Measurements from ENCODE around the gene ZNF668. TPM values are rescaled to one million over a fixed set of nuclear protein-coding genes. Genes with fewer than 3 reads are reported as not detected.
A peak's percentile ranks its signal among the peaks of the same experiment; 100 is the strongest.

The ZNF668 gene
- total and polyA plus RNA-seq, 2 of the 4 experiments (the other 2 are of a cell fraction): 4.5 to 11.6 TPM

GRCh38 chr16:31111881-31112466 lies 37.9 kb upstream of the ZNF668 start:
- Histone ChIP-seq H2AK5ac (ENCODE audit: low read depth, low read length) (no peak overlapping the region), H3K4me2 (ENCODE audit: low read depth, low read length) (no peak overlapping the region), H3K9ac (ENCODE audit: low read depth, low read length) (no peak overlapping the region), H3K4me1 (ENCODE audit: control insufficient read depth, insufficient read depth, low read length) (peaks cover 2% of the 10 kb centered on the region; the same call in 1 of the 2 replicates), H2BK20ac (ENCODE audit: low read depth, low read length) (no peak overlapping the region), H2AK9ac (replicated peaks; ENCODE audit: low read depth, low read length, poor library complexity) (no peak overlapping the region), H3K23ac (ENCODE audit: low read depth, low read length) (no peak overlapping the region), H4K8ac (ENCODE audit: low read depth in 2 of 2, low read length in 2 of 2) (no peak overlapping the region), H2AFZ (replicated peaks; ENCODE audit: low read length, poor library complexity) (no peak overlapping the region), H4K91ac (ENCODE audit: insufficient read depth, low read depth, low read length) (no peak overlapping the region), H3K79me1 (ENCODE audit: low read depth in 1 of 2, low read length in 2 of 2) (peaks cover 22 to 50% of the 10 kb centered on the region in 2 experiments), H3K56ac (ENCODE audit: extremely low read depth, insufficient read depth, low read length) (no peak overlapping the region), H3K4ac (ENCODE audit: low read depth, low read length) (no peak overlapping the region), H3K4me3 (ENCODE audit: insufficient read depth, low read depth, low read length) (no peak overlapping the region), H4K20me1 (ENCODE audit: insufficient read depth, low read length) (no peaks in the 10 kb centered on the region; the same call in 1 of the 2 replicates), H3K27ac (ENCODE audit: insufficient read depth, low read length) (no peak overlapping the region), H4K5ac (ENCODE audit: low read depth, low read length) (no peak overlapping the region), H3K9me1 (ENCODE audit: insufficient read depth, low read length) (peaks cover 11% of the 10 kb centered on the region; the same call in 1 of the 2 replicates), H3K27me3 (ENCODE audit: control insufficient read depth, insufficient read depth, low read length) (no peaks in the 10 kb centered on the region), H2BK5ac (ENCODE audit: low read depth, low read length, poor library complexity, severe bottlenecking) (no peak overlapping the region), H2BK15ac (ENCODE audit: low read depth, low read length) (no peak overlapping the region), H2BK120ac (ENCODE audit: low read depth, low read length) (no peak overlapping the region), H3K14ac (replicated peaks; ENCODE audit: low read depth, low read length) (no peak overlapping the region), H3K9me3 (ENCODE audit: control insufficient read depth, insufficient read depth, low read length) (no peaks in the 10 kb centered on the region), H3K36me3 (ENCODE audit: control insufficient read depth, insufficient read depth, low read length) (peaks cover 40% of the 10 kb centered on the region), H3K18ac (ENCODE audit: low read depth, low read length) (no peak overlapping the region)
- BruUV-seq (replicated peaks): TSS peak; percentile 43
- dilution Hi-C loops (cut with HindIII; ENCODE audit: low sequenced_read_pairs, unreplicated experiment) (no loop called here), intact Hi-C loops (cut with micrococcal nuclease) (no loop called here), in situ Hi-C loops (cut with MboI; ENCODE audit: low sequenced_read_pairs) (no loop called here)
- 98% methylated on average over 10 of the region's 23 CpGs; no CpG with 5 or more reads in 1 of the 2 experiments for WGBS, 2 experiments (ENCODE audit: extremely low coverage in 2 of 2, insufficient read length in 1 of 2)
- ATAC-seq (ENCODE audit: low read depth) (no peak), DNase-seq (no peak)
- ChIA-PET CTCF (no interaction called here), POLR2A (ENCODE audit: unreplicated experiment) (no interaction called here)
- TF ChIP-seq NFE2L2 (IDR thresholded peaks at IDR 0.05; ENCODE audit: low read depth, low read length): no peak
- TF ChIP-seq MXI1 (IDR thresholded peaks at IDR 0.05; ENCODE audit: borderline replicate concordance, low read depth, low read length): no peak
- TF ChIP-seq FOS (IDR thresholded peaks at IDR 0.05; ENCODE audit: low read depth, low read length): no peak
- TF ChIP-seq CHD1 (IDR thresholded peaks at IDR 0.05; ENCODE audit: low read depth, low read length): no peak
- no peak for TF ChIP-seq POLR2A (IDR thresholded peaks at IDR 0.05; ENCODE audit: low read depth, low read length)
- TF ChIP-seq CEBPB (IDR thresholded peaks at IDR 0.05; ENCODE audit: low read depth, low read length): no peak
- no peak for TF ChIP-seq BHLHE40 (IDR thresholded peaks at IDR 0.05; ENCODE audit: low read depth, low read length)
- TF ChIP-seq, protein P1, sequence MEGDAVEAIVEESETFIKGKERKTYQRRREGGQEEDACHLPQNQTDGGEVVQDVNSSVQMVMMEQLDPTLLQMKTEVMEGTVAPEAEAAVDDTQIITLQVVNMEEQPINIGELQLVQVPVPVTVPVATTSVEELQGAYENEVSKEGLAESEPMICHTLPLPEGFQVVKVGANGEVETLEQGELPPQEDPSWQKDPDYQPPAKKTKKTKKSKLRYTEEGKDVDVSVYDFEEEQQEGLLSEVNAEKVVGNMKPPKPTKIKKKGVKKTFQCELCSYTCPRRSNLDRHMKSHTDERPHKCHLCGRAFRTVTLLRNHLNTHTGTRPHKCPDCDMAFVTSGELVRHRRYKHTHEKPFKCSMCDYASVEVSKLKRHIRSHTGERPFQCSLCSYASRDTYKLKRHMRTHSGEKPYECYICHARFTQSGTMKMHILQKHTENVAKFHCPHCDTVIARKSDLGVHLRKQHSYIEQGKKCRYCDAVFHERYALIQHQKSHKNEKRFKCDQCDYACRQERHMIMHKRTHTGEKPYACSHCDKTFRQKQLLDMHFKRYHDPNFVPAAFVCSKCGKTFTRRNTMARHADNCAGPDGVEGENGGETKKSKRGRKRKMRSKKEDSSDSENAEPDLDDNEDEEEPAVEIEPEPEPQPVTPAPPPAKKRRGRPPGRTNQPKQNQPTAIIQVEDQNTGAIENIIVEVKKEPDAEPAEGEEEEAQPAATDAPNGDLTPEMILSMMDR (conservative IDR thresholded peaks at IDR 0.05; ENCODE audit: low read depth, low read length): no peak
- no peak for TF ChIP-seq SMC3 (IDR thresholded peaks at IDR 0.05; ENCODE audit: low read depth, low read length)
- no peak for TF ChIP-seq RAD21 (IDR thresholded peaks at IDR 0.05; ENCODE audit: low read length)
- TF ChIP-seq MAFK (IDR thresholded peaks at IDR 0.05; ENCODE audit: low read depth, low read length): no peak
- no peak for TF ChIP-seq MAZ (IDR thresholded peaks at IDR 0.05; ENCODE audit: borderline replicate concordance, low read depth, low read length)
- TF ChIP-seq RCOR1 (IDR thresholded peaks at IDR 0.05; ENCODE audit: insufficient replicate concordance, low read length): no peak
- no peak for TF ChIP-seq ELK1 (IDR thresholded peaks at IDR 0.05; ENCODE audit: borderline replicate concordance, low read depth, low read length)

Measured in IMR-90 (cell line).